Measurements from ENCODE around the gene SLTM.
"Not testable (repeated sequence)": the region's sequence is repeated elsewhere in the genome, so short reads cannot be mapped to it uniquely, and the experiment has no call there.

SLTM gene

GRCh38 chr15:58875343-58875742 lies 58.1 kb downstream of the SLTM start:
- DNase-seq: no peak

GRCh38 chr15:58873267-58873666 lies 60.2 kb downstream of the SLTM start:
- DNase-seq: no peak

- DNase-seq: no peak
Observed at GRCh38 chr15:58870451-58870850, 63.0 kb downstream of the SLTM start.

- no peak for DNase-seq
Observed at GRCh38 chr15:58867926-58868325, 65.6 kb downstream of the SLTM start.

GRCh38 chr15:58865425-58865880 lies 68.0 kb downstream of the SLTM start:
- DNase-seq: no peak

GRCh38 chr15:58864602-58865424 lies 68.7 kb downstream of the SLTM start:
- peak in 2 of 6 experiments; percentile 1 to 6 for DNase-seq

GRCh38 chr15:58862326-58862725 lies 71.2 kb downstream of the SLTM start:
- no peak for DNase-seq

- DNase-seq: not testable (repeated sequence)
Observed at GRCh38 chr15:58856621-58857020, 76.9 kb downstream of the SLTM start.

GRCh38 chr15:58856086-58856485 lies 77.4 kb downstream of the SLTM start:
- no peak for DNase-seq

- DNase-seq: no peak
Observed at GRCh38 chr15:58854593-58854992, 78.9 kb downstream of the SLTM start.

- no peak for DNase-seq
Observed at GRCh38 chr15:58852347-58852746, 81.1 kb downstream of the SLTM start.

GRCh38 chr15:58851205-58851604 lies 82.3 kb downstream of the SLTM start:
- not testable (repeated sequence) for DNase-seq

- no peak for DNase-seq
Observed at GRCh38 chr15:58842713-58843396, 90.6 kb downstream of the SLTM start.

- DNase-seq: no peak
Observed at GRCh38 chr15:58840048-58840447, 93.4 kb downstream of the SLTM start.

GRCh38 chr15:58839485-58839884 lies 94.0 kb downstream of the SLTM start:
- no peak for DNase-seq

- not testable (repeated sequence) for DNase-seq
Observed at GRCh38 chr15:58833681-58834426, 99.6 kb downstream of the SLTM start.

- DNase-seq: no peak
Observed at GRCh38 chr15:58830556-58830955, 102.9 kb downstream of the SLTM start.
